A549 (cell line): ENCODE results near the gene HMCN1.

ENCODE experiments used
- CTCF ChIP-seq: fragments of >200 bp; sonication (Bioruptor Twin); formaldehyde crosslinking; IDR thresholded peaks from 3 replicates; pipeline ENCODE4 v1.5.1; 2016
- GATA3 ChIP-seq: IDR thresholded peaks from 2 replicates; pipeline ENCODE4 v1.6.1; 2012; ENCODE audit warnings: borderline replicate concordance
- MAFK ChIP-seq: fragments of 450-650 bp; IDR thresholded peaks from 2 replicates; pipeline ENCODE4 v1.6.1; 2014; ENCODE audit not compliant: partially characterized antibody
- RAD21 ChIP-seq, 2 experiments: fragments of >200 bp in 1 of 2; sonication (Bioruptor Twin) in 1 of 2; formaldehyde crosslinking in 1 of 2; IDR thresholded peaks in 1 of 2; conservative IDR thresholded peaks in 1 of 2; 2 replicates in 1 of 2; 3 replicates in 1 of 2; pipeline ENCODE4 v1.6.1; 2012 to 2018; ENCODE audit warnings: inconsistent platforms in 1 of 2
- RFX5 ChIP-seq: fragments of 450-650 bp; IDR thresholded peaks from 2 replicates; pipeline ENCODE4 v1.7.1; 2014; ENCODE audit warnings: antibody characterized with exemption, mild to moderate bottlenecking, moderate library complexity
- ZC3H11A ChIP-seq: fragments of 450-650 bp; IDR thresholded peaks from 2 replicates; pipeline ENCODE4 v1.6.1; 2014; ENCODE audit warnings: antibody characterized with exemption, mild to moderate bottlenecking
- TF ChIP-seq, protein P1 (sequence below): fragments of 150-350 bp; IDR thresholded peaks from 2 replicates; pipeline ENCODE4 v1.6.1; 2014; ENCODE audit warnings: low read depth, mild to moderate bottlenecking, low read length

DNA sequence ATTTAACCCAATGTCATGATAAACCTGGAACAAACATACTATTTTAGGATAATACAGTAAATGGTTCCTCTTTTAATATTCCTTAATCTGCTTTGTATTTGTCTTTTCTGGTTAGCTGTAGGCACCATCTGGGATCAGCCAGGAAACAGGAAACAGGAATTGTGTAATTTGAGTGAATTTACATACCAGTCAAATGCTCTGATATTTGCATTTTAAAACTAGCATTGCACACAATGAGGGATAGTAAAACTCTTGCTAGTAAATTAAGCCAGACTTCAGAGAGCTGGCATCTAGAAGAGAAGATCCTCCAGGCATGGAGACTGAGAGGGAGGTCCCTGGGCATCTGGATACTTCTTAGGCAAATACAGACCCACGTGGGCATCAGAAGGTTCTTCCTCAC is 103.5 kb downstream of the HMCN1 start:
- no peak for TF ChIP-seq RAD21 (conservative IDR thresholded peaks at IDR 0.05 in 1 of 2, IDR thresholded peaks at IDR 0.05 in 1 of 2)
- no peak for TF ChIP-seq CTCF
- TF ChIP-seq MAFK: no peak
- no peak for TF ChIP-seq GATA3
- TF ChIP-seq ZC3H11A: no peak
- TF ChIP-seq RFX5: no peak
- TF ChIP-seq, protein P1, sequence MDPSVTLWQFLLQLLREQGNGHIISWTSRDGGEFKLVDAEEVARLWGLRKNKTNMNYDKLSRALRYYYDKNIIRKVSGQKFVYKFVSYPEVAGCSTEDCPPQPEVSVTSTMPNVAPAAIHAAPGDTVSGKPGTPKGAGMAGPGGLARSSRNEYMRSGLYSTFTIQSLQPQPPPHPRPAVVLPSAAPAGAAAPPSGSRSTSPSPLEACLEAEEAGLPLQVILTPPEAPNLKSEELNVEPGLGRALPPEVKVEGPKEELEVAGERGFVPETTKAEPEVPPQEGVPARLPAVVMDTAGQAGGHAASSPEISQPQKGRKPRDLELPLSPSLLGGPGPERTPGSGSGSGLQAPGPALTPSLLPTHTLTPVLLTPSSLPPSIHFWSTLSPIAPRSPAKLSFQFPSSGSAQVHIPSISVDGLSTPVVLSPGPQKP: no peak
